ENCODE data around the gene DIP2B. TPM values are rescaled to one million over a fixed set of nuclear protein-coding genes. Genes with fewer than 3 reads are reported as not detected.
A peak's percentile ranks its signal among the peaks of the same experiment; 100 is the strongest.

DIP2B gene
- total RNA-seq, 2 donors from 2014 or later = 22.8 to 31.0 TPM

DNA sequence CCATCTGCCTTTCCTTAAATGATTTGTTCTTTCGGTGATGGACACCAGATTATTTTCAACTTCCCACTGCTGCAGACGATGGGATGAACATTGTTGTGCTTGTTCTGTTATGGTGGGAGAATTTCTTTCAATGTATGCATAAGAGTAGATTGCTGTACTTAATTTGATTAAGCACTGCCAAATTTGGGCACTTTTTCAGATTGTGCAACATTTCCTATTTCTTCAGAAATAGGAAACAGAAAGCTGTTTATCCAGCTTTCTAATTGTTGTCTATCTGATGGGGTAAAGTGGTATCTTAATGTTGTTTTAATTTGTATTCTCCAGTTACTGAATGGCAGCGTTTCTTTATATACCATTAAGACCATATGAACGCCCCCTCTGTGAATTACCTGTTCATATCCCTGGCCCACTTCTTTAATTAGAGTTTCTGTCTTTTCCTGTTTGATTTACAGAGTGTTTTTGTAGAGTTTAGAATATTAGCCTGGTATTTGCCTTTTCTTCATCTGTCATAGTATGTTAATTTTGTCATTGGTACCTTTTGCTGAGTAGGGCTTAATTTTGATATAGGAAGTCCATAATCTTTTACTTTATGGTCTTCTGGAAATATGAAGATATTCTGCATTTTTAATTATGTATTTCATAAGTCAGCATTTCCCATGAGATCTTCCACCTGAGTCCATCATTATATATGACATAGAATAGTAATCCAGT, 59.6 kb downstream of the DIP2B start:
- no peaks in the 10 kb centered on the region for H3K9me3 ChIP-seq (ENCODE audit: control insufficient read depth, low read length, poor library complexity, severe bottlenecking)
- peak overlapping the region; percentile 49 for H3K4me3 Mint-ChIP-seq
- DNase-seq = no peak
- no peaks in the 10 kb centered on the region for H3K27me3 Mint-ChIP-seq
- no peak for ATAC-seq
- H3K4me1 Mint-ChIP-seq = peaks cover 24% of the 10 kb centered on the region
- H3K27ac Mint-ChIP-seq = peak overlapping the region; percentile 14
- H3K36me3 Mint-ChIP-seq (ENCODE audit: low read depth) = no peaks in the 10 kb centered on the region

DNA sequence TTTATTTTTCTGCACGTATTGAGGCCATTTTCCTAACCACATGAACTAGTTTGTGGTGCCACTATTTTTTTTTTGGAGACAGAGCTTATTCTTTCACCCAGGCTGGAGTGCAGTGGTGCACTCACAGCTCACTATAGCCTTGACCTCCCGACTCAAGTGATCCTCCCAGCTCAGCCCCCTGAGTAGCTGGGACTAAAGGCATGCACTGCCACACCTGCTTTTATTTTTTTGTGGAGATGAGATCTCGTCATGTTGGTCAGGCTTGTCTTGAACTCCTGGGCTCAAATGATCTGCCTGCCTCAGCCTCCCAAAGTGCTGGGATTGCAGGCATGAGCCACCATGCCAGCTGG, 60.1 kb downstream of the DIP2B start:
- no peak overlapping the region for H3K4me3 Mint-ChIP-seq
- no peaks in the 10 kb centered on the region for H3K27me3 Mint-ChIP-seq
- H3K27ac Mint-ChIP-seq = peak overlapping the region; percentile 14
- peaks cover 24% of the 10 kb centered on the region for H3K4me1 Mint-ChIP-seq
- ATAC-seq = no peak
- H3K36me3 Mint-ChIP-seq (ENCODE audit: low read depth) = no peaks in the 10 kb centered on the region
- no peak for DNase-seq
- no peaks in the 10 kb centered on the region for H3K9me3 ChIP-seq (ENCODE audit: control insufficient read depth, low read length, poor library complexity, severe bottlenecking)

- H3K27me3 Mint-ChIP-seq = no peaks in the 10 kb centered on the region
- no peak for DNase-seq
- H3K27ac Mint-ChIP-seq = no peak overlapping the region
- H3K9me3 ChIP-seq (ENCODE audit: control insufficient read depth, low read length, poor library complexity, severe bottlenecking) = no peaks in the 10 kb centered on the region
- ATAC-seq = no peak
- no peaks in the 10 kb centered on the region for H3K36me3 Mint-ChIP-seq (ENCODE audit: low read depth)
- no peak overlapping the region for H3K4me3 Mint-ChIP-seq
- H3K4me1 Mint-ChIP-seq = peaks cover 26% of the 10 kb centered on the region
Observed at GRCh38 chr12:50566066-50566465, 61.3 kb downstream of the DIP2B start.

- H3K9me3 ChIP-seq (ENCODE audit: control insufficient read depth, low read length, poor library complexity, severe bottlenecking) = no peaks in the 10 kb centered on the region
- no peaks in the 10 kb centered on the region for H3K27me3 Mint-ChIP-seq
- H3K36me3 Mint-ChIP-seq (ENCODE audit: low read depth) = no peaks in the 10 kb centered on the region
- DNase-seq = no peak
- ATAC-seq = no peak
- peaks cover 28% of the 10 kb centered on the region for H3K4me1 Mint-ChIP-seq
- H3K4me3 Mint-ChIP-seq = no peak overlapping the region
- no peak overlapping the region for H3K27ac Mint-ChIP-seq
Observed at GRCh38 chr12:50567926-50568325, 63.1 kb downstream of the DIP2B start.

DNA sequence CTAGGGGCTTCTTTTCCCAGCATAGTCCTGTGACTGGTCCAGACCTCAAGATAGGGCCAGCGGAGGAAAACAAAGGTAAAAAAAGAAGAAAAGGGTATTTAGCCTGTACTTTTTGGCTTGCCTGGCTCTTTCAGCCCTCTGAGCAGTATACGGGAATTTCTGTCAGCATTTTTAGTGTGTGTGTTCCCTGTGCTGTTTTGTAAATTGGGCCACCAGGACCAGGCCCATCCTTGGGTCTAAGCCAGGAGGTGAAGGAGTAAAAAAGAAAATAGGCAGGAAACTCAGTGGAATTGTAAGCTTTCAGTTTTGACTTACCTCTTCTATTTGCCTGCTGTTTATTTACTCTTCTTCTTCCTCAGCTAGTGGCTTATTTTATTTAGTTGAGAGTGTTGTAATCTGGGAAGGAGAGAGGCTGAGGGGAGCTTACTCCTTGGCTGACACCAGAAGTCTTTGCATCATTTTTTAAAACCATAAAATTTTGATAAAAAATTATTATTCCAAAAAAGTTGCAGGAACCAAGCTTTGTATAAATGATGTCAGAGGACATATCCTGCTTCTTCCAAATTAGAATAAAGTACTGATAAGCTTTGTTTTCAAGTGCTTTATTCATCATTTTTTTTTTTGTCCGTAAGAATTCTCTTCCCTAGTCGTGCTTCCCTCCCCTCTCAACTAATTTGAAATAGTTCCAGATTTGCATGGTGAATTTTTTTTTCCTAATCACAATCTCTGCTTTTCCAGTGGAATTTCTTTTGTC, 63.7 kb downstream of the DIP2B start:
- peaks cover 32% of the 10 kb centered on the region for H3K4me1 Mint-ChIP-seq
- DNase-seq (no peak), ATAC-seq (no peak)
- no peak overlapping the region for H3K4me3 Mint-ChIP-seq
- H3K27me3 Mint-ChIP-seq = no peaks in the 10 kb centered on the region
- H3K36me3 Mint-ChIP-seq (ENCODE audit: low read depth) = no peaks in the 10 kb centered on the region
- H3K27ac Mint-ChIP-seq = peak overlapping the region; percentile 46
- no peaks in the 10 kb centered on the region for H3K9me3 ChIP-seq (ENCODE audit: control insufficient read depth, low read length, poor library complexity, severe bottlenecking)

DNA sequence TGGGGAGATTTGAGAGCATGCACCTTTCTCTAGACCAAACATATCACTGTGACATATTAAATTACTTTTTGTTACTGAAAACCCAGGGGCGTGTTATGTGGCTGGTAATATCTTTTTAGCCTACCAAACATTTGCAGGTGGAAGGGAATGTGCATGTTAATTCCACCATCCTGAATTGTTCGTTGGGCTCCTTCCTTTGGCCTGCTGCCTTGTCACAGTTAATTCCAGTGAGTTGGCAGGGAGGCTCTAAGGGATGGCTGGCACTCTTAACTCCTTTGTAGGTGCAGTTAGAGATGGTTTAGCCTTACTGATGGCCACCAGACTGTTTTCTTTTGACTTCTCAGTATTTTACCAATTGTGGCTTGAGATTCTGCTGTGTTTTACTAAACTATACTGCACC, 64.5 kb downstream of the DIP2B start:
- no peak overlapping the region for H3K4me3 Mint-ChIP-seq
- H3K4me1 Mint-ChIP-seq = peaks cover 27% of the 10 kb centered on the region

GRCh38 chr12:50569876-50570275, 65.1 kb downstream of the DIP2B start:
- H3K4me3 Mint-ChIP-seq = no peak overlapping the region
- no peak for DNase-seq
- H3K27ac Mint-ChIP-seq = no peak overlapping the region
- H3K36me3 Mint-ChIP-seq (ENCODE audit: low read depth) = no peaks in the 10 kb centered on the region
- no peaks in the 10 kb centered on the region for H3K9me3 ChIP-seq (ENCODE audit: control insufficient read depth, low read length, poor library complexity, severe bottlenecking)
- H3K27me3 Mint-ChIP-seq = no peaks in the 10 kb centered on the region
- ATAC-seq = no peak
- H3K4me1 Mint-ChIP-seq = peaks cover 23% of the 10 kb centered on the region

More for the DNA sequence above, 64.5 kb downstream of the DIP2B start:
- no peak for DNase-seq
- Mint-ChIP-seq H3K36me3 (ENCODE audit: low read depth) (no peaks in the 10 kb centered on the region), H3K27ac (peak overlapping the region; percentile 46), H3K27me3 (no peaks in the 10 kb centered on the region)
- ATAC-seq = no peak
- H3K9me3 ChIP-seq (ENCODE audit: control insufficient read depth, low read length, poor library complexity, severe bottlenecking) = no peaks in the 10 kb centered on the region

DNA sequence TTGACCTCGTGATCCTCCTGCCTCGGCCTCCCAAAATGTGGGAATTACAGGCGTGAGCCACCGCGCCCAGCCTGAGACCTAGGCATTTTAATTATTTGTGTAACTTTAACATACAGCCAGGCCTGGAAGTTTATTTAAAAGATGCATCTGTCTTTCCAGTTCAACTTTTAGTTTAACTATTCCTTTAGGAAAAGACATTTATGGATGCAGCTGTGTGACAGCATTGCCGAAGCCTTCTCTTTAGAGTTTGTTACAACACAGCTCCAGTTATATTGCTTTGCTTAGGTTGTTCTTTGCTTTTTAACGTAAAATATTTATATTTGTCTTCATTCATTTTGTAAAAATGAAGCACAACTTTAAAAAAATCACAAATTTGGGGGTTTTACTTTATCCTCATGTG, 67.0 kb downstream of the DIP2B start:
- ATAC-seq = no peak
- H3K36me3 Mint-ChIP-seq (ENCODE audit: low read depth) = no peaks in the 10 kb centered on the region
- H3K4me1 Mint-ChIP-seq = peaks cover 21% of the 10 kb centered on the region
- DNase-seq = no peak
- H3K27me3 Mint-ChIP-seq = no peaks in the 10 kb centered on the region
- no peak overlapping the region for H3K27ac Mint-ChIP-seq
- no peaks in the 10 kb centered on the region for H3K9me3 ChIP-seq (ENCODE audit: control insufficient read depth, low read length, poor library complexity, severe bottlenecking)
- H3K4me3 Mint-ChIP-seq = no peak overlapping the region

DNA sequence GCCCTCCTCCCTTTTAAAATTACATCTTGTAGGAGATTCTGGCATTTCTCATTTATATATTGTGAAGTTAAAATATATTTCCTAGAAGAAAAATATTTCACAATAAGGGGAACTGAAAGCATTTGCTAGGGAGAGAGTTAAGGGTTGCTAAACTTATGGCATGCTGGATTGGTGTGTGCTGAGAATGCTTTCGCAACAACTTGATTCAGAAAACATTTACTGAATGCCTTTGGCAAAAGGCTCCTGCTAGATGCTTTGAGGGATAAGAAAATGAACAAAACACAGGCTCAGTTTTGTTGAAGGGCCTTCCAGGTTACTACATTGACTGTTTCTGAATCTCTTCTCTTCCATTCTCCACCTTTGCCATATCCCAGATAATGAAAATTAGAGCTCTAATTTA, 67.5 kb downstream of the DIP2B start:
- Mint-ChIP-seq H3K27ac (no peak overlapping the region), H3K4me1 (peaks cover 21% of the 10 kb centered on the region)
- no peak for ATAC-seq

DNA sequence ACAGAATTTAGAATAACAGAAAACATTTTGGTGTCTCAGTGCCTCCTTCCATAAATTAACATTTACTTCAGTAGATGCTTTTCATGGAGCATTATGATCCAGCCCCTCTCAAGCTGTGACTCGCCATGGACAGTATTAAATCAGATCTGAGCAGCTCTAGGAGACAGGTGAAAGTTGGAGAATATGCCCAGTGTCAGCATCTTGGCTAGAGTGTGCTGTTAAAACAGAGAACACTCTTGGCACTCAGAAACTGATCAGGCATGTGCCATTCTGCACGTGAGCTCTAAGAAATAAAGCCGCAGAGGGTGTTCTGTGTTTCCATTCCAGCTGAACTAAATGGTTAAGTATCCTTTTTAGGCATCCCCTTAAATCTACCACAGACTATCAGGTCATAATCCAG, 68.0 kb downstream of the DIP2B start:
- ATAC-seq = no peak
- H3K27me3 Mint-ChIP-seq = no peaks in the 10 kb centered on the region
- DNase-seq = no peak
- no peaks in the 10 kb centered on the region for H3K36me3 Mint-ChIP-seq (ENCODE audit: low read depth)
- peaks cover 21% of the 10 kb centered on the region for H3K4me1 Mint-ChIP-seq
- H3K27ac Mint-ChIP-seq = no peak overlapping the region
- H3K9me3 ChIP-seq (ENCODE audit: control insufficient read depth, low read length, poor library complexity, severe bottlenecking) = no peaks in the 10 kb centered on the region
- H3K4me3 Mint-ChIP-seq = no peak overlapping the region

More for the DNA sequence above, 67.5 kb downstream of the DIP2B start:
- H3K4me3 Mint-ChIP-seq = no peak overlapping the region
- no peaks in the 10 kb centered on the region for H3K27me3 Mint-ChIP-seq
- no peak for DNase-seq
- no peaks in the 10 kb centered on the region for H3K9me3 ChIP-seq (ENCODE audit: control insufficient read depth, low read length, poor library complexity, severe bottlenecking)
- H3K36me3 Mint-ChIP-seq (ENCODE audit: low read depth) = no peaks in the 10 kb centered on the region

DNA sequence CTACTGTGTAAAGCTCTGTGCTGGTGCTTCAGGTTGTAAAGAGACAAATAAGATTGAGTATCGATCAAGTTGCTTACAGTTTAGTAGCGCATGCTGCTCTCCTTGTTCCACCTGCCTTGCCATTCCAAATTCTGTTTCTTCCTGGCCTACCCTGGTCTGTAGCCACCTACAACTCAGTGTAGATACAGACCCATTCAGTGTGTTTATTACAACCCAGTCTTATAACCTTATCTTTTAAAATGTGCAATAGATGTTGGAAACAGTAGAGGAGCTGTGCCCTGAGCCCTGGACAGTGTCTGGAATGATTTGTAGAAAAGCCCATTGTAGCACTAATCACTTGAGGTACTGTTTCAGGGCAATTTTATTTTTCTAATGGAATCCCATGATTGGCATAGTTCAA, 68.5 kb downstream of the DIP2B start:
- DNase-seq (no peak), ATAC-seq (no peak)
- H3K27ac Mint-ChIP-seq = no peak overlapping the region
- H3K9me3 ChIP-seq (ENCODE audit: control insufficient read depth, low read length, poor library complexity, severe bottlenecking) = no peaks in the 10 kb centered on the region
- no peaks in the 10 kb centered on the region for H3K36me3 Mint-ChIP-seq (ENCODE audit: low read depth)
- no peaks in the 10 kb centered on the region for H3K27me3 Mint-ChIP-seq
- peaks cover 21% of the 10 kb centered on the region for H3K4me1 Mint-ChIP-seq
- H3K4me3 Mint-ChIP-seq = no peak overlapping the region

DNA sequence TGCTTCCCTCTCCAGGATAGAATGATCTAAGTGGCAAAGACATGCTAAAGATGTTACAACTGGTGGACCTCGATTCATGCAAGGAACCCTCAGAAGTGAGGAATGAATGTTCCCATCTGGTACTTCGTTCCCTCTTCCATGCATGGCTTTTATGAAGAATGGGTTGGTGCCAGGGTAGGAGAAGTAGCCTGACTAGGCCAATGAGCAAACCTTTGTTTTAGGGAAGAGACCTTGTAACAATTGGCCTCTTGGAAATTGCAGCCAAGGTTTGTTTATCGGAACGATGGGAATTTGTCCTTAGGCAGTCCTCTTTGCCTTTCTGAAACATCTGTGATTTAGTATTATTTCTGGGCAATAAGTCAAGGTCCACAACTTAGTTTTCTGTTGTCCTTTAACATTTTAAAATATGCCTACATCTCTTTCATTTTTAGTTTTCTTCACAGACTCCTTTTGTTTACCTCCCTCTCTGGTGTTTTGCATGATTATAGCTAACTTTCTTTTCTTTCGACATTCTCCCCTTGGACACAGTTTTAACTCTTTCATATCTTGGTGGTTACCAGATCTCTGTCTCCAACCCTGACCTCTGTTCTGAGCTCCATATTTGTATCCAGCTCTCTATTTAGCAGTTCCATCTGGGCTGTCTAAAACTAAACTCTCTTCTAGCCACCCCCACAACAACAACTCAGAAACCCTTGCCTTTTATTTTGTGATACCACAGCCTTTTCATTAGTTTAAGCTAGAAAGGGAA, 70.0 kb downstream of the DIP2B start:
- DNase-seq (no peak), ATAC-seq (no peak)
- Mint-ChIP-seq H3K36me3 (ENCODE audit: low read depth) (no peaks in the 10 kb centered on the region), H3K4me1 (peaks cover 17% of the 10 kb centered on the region), H3K27me3 (no peaks in the 10 kb centered on the region), H3K27ac (peak overlapping the region; percentile 65), H3K4me3 (no peak overlapping the region)
- H3K9me3 ChIP-seq (ENCODE audit: control insufficient read depth, low read length, poor library complexity, severe bottlenecking) = no peaks in the 10 kb centered on the region

GRCh38 chr12:50579757-50580267, 75.0 kb downstream of the DIP2B start:
- H3K4me1 Mint-ChIP-seq = peaks cover 13% of the 10 kb centered on the region
- no peak overlapping the region for H3K27ac Mint-ChIP-seq
- no peaks in the 10 kb centered on the region for H3K27me3 Mint-ChIP-seq
- no peaks in the 10 kb centered on the region for H3K36me3 Mint-ChIP-seq (ENCODE audit: low read depth)
- DNase-seq (no peak), ATAC-seq (no peak)
- no peaks in the 10 kb centered on the region for H3K9me3 ChIP-seq (ENCODE audit: control insufficient read depth, low read length, poor library complexity, severe bottlenecking)
- H3K4me3 Mint-ChIP-seq = no peak overlapping the region
